OCI-LY3 (cell line): ENCODE data around the gene M6PR.

Source experiments
- CTCF ChIP-seq: fragments of 200-600, 300-600 bp; sonication (generic); IDR thresholded peaks from 2 replicates; pipeline ENCODE4 v1.5.1; 2014; ENCODE audit warnings: antibody characterized with exemption, low read length, low read depth
- EZH2phosphoT487 ChIP-seq: fragments of 200-600 bp; shearing (Covaris generic); IDR thresholded peaks from 2 replicates; pipeline ENCODE4 v1.6.1; 2018; ENCODE audit warnings: antibody characterized with exemption, mixed run types, low read depth

DNA sequence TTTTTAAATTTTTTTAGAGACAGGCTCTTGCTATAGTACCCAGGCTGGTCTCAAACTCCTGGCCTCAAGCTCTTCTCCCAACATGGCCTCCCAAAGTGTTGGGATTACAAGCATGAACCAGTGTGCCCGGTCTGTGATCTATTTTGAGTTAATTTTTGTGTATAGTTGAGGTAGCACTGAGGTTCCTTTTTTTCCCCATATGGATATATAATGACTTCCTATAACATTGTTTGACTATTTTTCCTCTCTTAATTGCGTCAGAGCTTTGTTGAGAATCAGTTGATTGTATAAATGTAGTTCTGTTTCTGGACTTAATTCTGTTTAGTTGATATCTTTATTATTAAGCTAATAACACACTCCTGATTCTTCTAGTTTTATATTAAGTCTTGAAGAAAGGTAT is 8.6 kb upstream of the M6PR start:
- TF ChIP-seq CTCF = no peak
- no peak for TF ChIP-seq EZH2phosphoT487
